ENCODE measurements around the gene CNGA4.

The CNGA4 gene

GRCh38 chr11:6285019-6285418 lies 46.1 kb downstream of the CNGA4 start:
- DNase-seq, result no peak
- no peaks in the 10 kb centered on the region for H3K9me3 Mint-ChIP-seq
- H3K4me3 Mint-ChIP-seq, result no peak overlapping the region
- no peaks in the 10 kb centered on the region for H3K36me3 Mint-ChIP-seq (ENCODE audit: low read depth)
- H3K4me1 Mint-ChIP-seq, result peaks cover 13% of the 10 kb centered on the region
- no peak for TF ChIP-seq CTCF (IDR thresholded peaks at IDR 0.05)
- peaks cover 16% of the 10 kb centered on the region for H3K27me3 Mint-ChIP-seq (ENCODE audit: low read depth, poor library complexity)
- H3K27ac Mint-ChIP-seq, result no peak overlapping the region

Measured in nephron progenitor cell (in vitro differentiated cells).